A549 (cell line): Measurements from ENCODE around the gene GCAT. TPM values are rescaled to one million over a fixed set of nuclear protein-coding genes. Genes with fewer than 3 reads are reported as not detected.
"Not testable (repeated sequence)": the region's sequence is repeated elsewhere in the genome, so short reads cannot be mapped to it uniquely, and the experiment has no call there.

Experiments used
- ATAC-seq, 2 experiments: fragments of 200-7000 bp in 1 of 2; fragments of >200 bp in 1 of 2; cut with Nextera tagmentation in 1 of 2; cut with Tn5 transposase in 1 of 2; 3 replicates each; pipeline versions ENCODE4 v1.8.0 to v1.9.1; 2018 to 2020; ENCODE audit warnings: mild to moderate bottlenecking in 1 of 2, moderate library complexity in 1 of 2
- CTCF ChIA-PET: fragments of 300-600 bp; sonication (Branson Sonifier 250); formaldehyde crosslinking; extraction: SDS; loops from one replicate; lab custom pipeline; 2021; ENCODE audit warnings: antibody characterized with exemption, inconsistent platforms; lab: Yijun Ruan, JAX
- POLR2A ChIA-PET: fragments of 350-600 bp; formaldehyde crosslinking; extraction: SDS; loops from one replicate; lab custom pipeline; 2021; ENCODE audit warnings: antibody characterized with exemption, inconsistent platforms; lab: Yijun Ruan, JAX
- DNase-seq, 2 experiments: peaks; one replicate each; pipeline versions ENCODE4 v3.0.0 to v3.0.0-alpha.2; 2011 to 2016; ENCODE audit warnings: low read depth in 1 of 2, low spot score in 1 of 2
- FAIRE-seq: peaks from 2 replicates; lab custom pipeline; 2011; peaks lifted over from hg19 to GRCh38; lab: Jason Lieb, UNC
- H3K27ac ChIP-seq, 2 experiments: fragments of >200 bp; sonication (Bioruptor Twin); formaldehyde crosslinking; 3 replicates each; pipeline ENCODE4 v1.5.1; 2016 to 2017
- H3K4me1 ChIP-seq: fragments of >200 bp; sonication (Bioruptor Twin); formaldehyde crosslinking; 3 replicates; pipeline ENCODE4 v1.6.1; 2016
- H3K4me2 ChIP-seq: fragments of >200 bp; sonication (Bioruptor Twin); formaldehyde crosslinking; 3 replicates; pipeline ENCODE4 v1.6.1; 2016
- H3K4me3 ChIP-seq: fragments of >200 bp; sonication (Bioruptor Twin); formaldehyde crosslinking; 3 replicates; pipeline ENCODE4 v1.5.1; 2016
- H3K9me3 ChIP-seq: fragments of >200 bp; sonication (Bioruptor Twin); formaldehyde crosslinking; 3 replicates; pipeline ENCODE4 v1.6.1; 2016
- CBX8 ChIP-seq: fragments of 200-600 bp; sonication (generic); IDR thresholded peaks from 2 replicates; pipeline ENCODE4 v1.6.1; 2016
- CEBPB ChIP-seq, 2 experiments: fragments of >200 bp in 1 of 2; sonication (Bioruptor Twin) in 1 of 2; formaldehyde crosslinking in 1 of 2; IDR thresholded peaks; 2 replicates each; pipeline ENCODE4 v1.6.1; 2012 to 2016
- CHD2 ChIP-seq: fragments of 150-350 bp; IDR thresholded peaks from 2 replicates; pipeline ENCODE4 v1.6.1; 2014; ENCODE audit warnings: low read length; ENCODE audit not compliant: partially characterized antibody
- CHD4 ChIP-seq: fragments of 200-600 bp; sonication (generic); IDR thresholded peaks from 2 replicates; pipeline ENCODE4 v1.6.1; 2016; ENCODE audit warnings: antibody characterized with exemption, mild to moderate bottlenecking, borderline replicate concordance
- EHF ChIP-seq: fragments of 250-450 bp; sonication (Bioruptor Pico); IDR thresholded peaks from 2 replicates; pipeline ENCODE4 v1.5.0; 2020; ENCODE audit warnings: mild to moderate bottlenecking
- EHMT2 ChIP-seq: fragments of 200-600 bp; sonication (generic); IDR thresholded peaks from 2 replicates; pipeline ENCODE4 v1.6.1; 2016; ENCODE audit warnings: antibody characterized with exemption, low read depth, mild to moderate bottlenecking, moderate library complexity
- EP300 ChIP-seq, 2 experiments: fragments of >200 bp; sonication (Bioruptor Twin); formaldehyde crosslinking; IDR thresholded peaks; 2 replicates in 1 of 2; 3 replicates in 1 of 2; pipeline ENCODE4 v1.6.1; 2016 to 2017
- FOXS1 ChIP-seq: fragments of 250-450 bp; sonication (Bioruptor Pico); IDR thresholded peaks from 2 replicates; pipeline ENCODE4 v1.5.0; 2020; ENCODE audit warnings: mild to moderate bottlenecking, moderate library complexity
- HEYL ChIP-seq: fragments of 250-450 bp; sonication (Bioruptor Pico); IDR thresholded peaks from 2 replicates; pipeline ENCODE4 v1.8.0; 2021; ENCODE audit warnings: mild to moderate bottlenecking, moderate library complexity
- JUNB ChIP-seq: fragments of >200 bp; sonication (Bioruptor Twin); formaldehyde crosslinking; IDR thresholded peaks from 2 replicates; pipeline ENCODE4 v1.6.1; 2016
- MAZ ChIP-seq: fragments of 150-350 bp; IDR thresholded peaks from 2 replicates; pipeline ENCODE4 v1.6.1; 2014; ENCODE audit warnings: antibody characterized with exemption, low read depth, low read length, borderline replicate concordance
- MYC ChIP-seq: IDR thresholded peaks from 2 replicates; pipeline ENCODE4 v1.6.1; 2012; ENCODE audit warnings: mild to moderate bottlenecking, inconsistent platforms, low read length, improper control_type of control experiment, borderline replicate concordance
- RAD21 ChIP-seq, 2 experiments: fragments of >200 bp in 1 of 2; sonication (Bioruptor Twin) in 1 of 2; formaldehyde crosslinking in 1 of 2; IDR thresholded peaks in 1 of 2; conservative IDR thresholded peaks in 1 of 2; 2 replicates in 1 of 2; 3 replicates in 1 of 2; pipeline ENCODE4 v1.6.1; 2012 to 2018; ENCODE audit warnings: inconsistent platforms in 1 of 2
- RARB ChIP-seq: fragments of 250-450 bp; sonication (Bioruptor Pico); IDR thresholded peaks from 2 replicates; pipeline ENCODE4 v1.8.0; 2021; ENCODE audit warnings: mild to moderate bottlenecking, moderate library complexity
- RCOR1 ChIP-seq: fragments of 150-350 bp; IDR thresholded peaks from 2 replicates; pipeline ENCODE4 v1.6.1; 2014; ENCODE audit warnings: antibody characterized with exemption, low read length, low read depth
- SMC3 ChIP-seq: fragments of >200 bp; sonication (Bioruptor Twin); formaldehyde crosslinking; IDR thresholded peaks from 3 replicates; pipeline ENCODE4 v1.6.1; 2018; ENCODE audit warnings: inconsistent platforms
- SREBF2 ChIP-seq: fragments of 450-650 bp; IDR thresholded peaks from 2 replicates; pipeline ENCODE4 v1.6.1; 2014; ENCODE audit warnings: mild to moderate bottlenecking, moderate library complexity
- WGBS: methylation state at CpG from one replicate; pipeline ENCODE4 v1.1.6; 2017; ENCODE audit errors: missing lambda C conversion rate; 5-methylcytosine and 5-hydroxymethylcytosine counted together
- polyA plus RNA-seq, 4 experiments: library from polyadenylated mRNA; depleted of rRNA in 3 of 4; stranded (reverse); fragments of >200 nt; fragmentation: RNase III in 1 of 4; extraction: RNeasy Plus Mini Kit Qiagen cat#74134 plus additional on column Dnase treatment in 1 of 4; gene quantifications; 2 replicates in 3 of 4; 3 replicates in 1 of 4; pipeline ENCODE4 v1.2.3, GENCODE V29; 2011 to 2017
- TF ChIP-seq, protein P1 (sequence below): IDR thresholded peaks from 2 replicates; pipeline ENCODE4 v1.6.1; 2012
- TF ChIP-seq, protein P2 (sequence below): fragments of 150-350 bp; IDR thresholded peaks from 2 replicates; pipeline ENCODE4 v1.6.1; 2014; ENCODE audit warnings: low read depth, mild to moderate bottlenecking, low read length
- TF ChIP-seq, protein P3 (sequence below): IDR thresholded peaks from 2 replicates; pipeline ENCODE4 v1.6.1; 2012
- TF ChIP-seq, protein P4 (sequence below): fragments of >200 bp; sonication (Bioruptor Twin); formaldehyde crosslinking; IDR thresholded peaks from 2 replicates; pipeline ENCODE4 v1.6.1; 2016
- TF ChIP-seq, protein P5 (sequence below): IDR thresholded peaks from 2 replicates; pipeline ENCODE4 v1.6.1; 2012; ENCODE audit warnings: low read depth, borderline replicate concordance
- TF ChIP-seq, protein P6 (sequence below): fragments of 250-450 bp; sonication (Bioruptor Pico); IDR thresholded peaks from 2 replicates; pipeline ENCODE4 v1.5.0; 2020; ENCODE audit warnings: low read depth, mild to moderate bottlenecking, moderate library complexity

Gene GCAT
- polyA plus RNA-seq, 2 of the 4 experiments (the other 2 are of a cell fraction) = 1.2 to 2.1 TPM

DNA sequence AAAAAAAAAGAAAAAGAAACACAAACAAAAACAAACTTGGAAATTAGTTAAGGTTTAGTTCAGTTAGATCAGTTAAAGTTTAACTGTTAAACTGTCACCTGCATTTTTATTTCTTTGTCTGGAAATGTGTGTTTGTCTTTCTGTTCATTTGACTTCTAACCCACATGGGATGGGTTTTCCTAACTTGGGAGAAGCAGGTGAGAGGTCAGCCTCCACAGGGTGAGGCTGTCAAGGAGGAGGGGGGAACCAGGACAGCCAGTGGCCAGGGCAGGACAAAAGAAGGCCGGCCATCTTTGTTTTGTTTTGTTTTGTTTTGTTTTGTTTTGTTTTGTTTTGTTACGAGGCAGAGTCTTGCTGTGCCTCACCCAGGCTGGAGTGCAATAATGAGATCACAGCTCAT lies 13.4 kb upstream of the GCAT start:
- FAIRE-seq (no peak), DNase-seq (no peak), ATAC-seq (no peak)
- H3K9me3 ChIP-seq = no peaks in the 10 kb centered on the region
- no peaks in the 10 kb centered on the region for H3K4me1 ChIP-seq
- H3K27ac ChIP-seq = no peak overlapping the region
- TF ChIP-seq, protein P1, sequence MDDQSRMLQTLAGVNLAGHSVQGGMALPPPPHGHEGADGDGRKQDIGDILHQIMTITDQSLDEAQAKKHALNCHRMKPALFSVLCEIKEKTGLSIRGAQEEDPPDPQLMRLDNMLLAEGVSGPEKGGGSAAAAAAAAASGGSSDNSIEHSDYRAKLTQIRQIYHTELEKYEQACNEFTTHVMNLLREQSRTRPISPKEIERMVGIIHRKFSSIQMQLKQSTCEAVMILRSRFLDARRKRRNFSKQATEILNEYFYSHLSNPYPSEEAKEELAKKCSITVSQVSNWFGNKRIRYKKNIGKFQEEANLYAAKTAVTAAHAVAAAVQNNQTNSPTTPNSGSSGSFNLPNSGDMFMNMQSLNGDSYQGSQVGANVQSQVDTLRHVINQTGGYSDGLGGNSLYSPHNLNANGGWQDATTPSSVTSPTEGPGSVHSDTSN = no peak
- TF ChIP-seq MYC = no peak
- no peak for TF ChIP-seq RARB
- TF ChIP-seq EHF (CRISPR knock-in tag) = no peak
- no peak for TF ChIP-seq SMC3
- TF ChIP-seq RCOR1 = no peak
- TF ChIP-seq EHMT2 = no peak
- TF ChIP-seq FOXS1 (CRISPR knock-in tag) = no peak
- H3K4me2 ChIP-seq = no peak overlapping the region
- WGBS = 59% methylated on average over 2 of the region's 2 CpGs
- H3K4me3 ChIP-seq = no peak overlapping the region
- ChIA-PET CTCF (interaction anchor here (1.5 to 8.9 kb wide), 4 partner anchors 10 to 187 kb away, joined by 3 to 102 read pairs (median 6); partner anchors contain the start of gene GGA1), POLR2A (no interaction called here)

DNA sequence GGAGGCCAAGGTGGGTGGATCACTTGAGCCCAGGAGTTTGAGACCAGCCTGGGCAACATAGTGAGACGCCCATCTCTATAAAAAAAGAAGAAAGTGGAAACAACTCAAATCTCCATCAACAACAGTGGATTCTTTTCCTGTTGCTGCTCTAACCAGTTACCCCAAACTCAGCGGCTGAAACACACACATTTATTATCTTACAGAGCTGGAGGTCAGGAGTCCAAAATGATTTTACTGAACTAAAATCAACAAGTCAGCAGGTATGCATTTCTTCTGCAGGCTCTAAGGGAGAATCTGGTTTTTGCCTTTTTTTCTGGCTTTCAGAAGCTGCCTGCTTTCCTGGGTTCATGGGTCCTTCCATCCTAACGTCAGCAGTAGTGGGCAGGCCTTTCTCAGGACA lies 11.7 kb upstream of the GCAT start:
- Histone ChIP-seq H3K4me3 (no peak overlapping the region), H3K4me2 (no peak overlapping the region), H3K9me3 (no peaks in the 10 kb centered on the region), H3K27ac (no peak overlapping the region), H3K4me1 (no peaks in the 10 kb centered on the region)
- DNase-seq (no peak), FAIRE-seq (no peak), ATAC-seq (no peak)
- TF ChIP-seq, protein P2, sequence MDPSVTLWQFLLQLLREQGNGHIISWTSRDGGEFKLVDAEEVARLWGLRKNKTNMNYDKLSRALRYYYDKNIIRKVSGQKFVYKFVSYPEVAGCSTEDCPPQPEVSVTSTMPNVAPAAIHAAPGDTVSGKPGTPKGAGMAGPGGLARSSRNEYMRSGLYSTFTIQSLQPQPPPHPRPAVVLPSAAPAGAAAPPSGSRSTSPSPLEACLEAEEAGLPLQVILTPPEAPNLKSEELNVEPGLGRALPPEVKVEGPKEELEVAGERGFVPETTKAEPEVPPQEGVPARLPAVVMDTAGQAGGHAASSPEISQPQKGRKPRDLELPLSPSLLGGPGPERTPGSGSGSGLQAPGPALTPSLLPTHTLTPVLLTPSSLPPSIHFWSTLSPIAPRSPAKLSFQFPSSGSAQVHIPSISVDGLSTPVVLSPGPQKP = no peak
- no peak for TF ChIP-seq CBX8
- TF ChIP-seq, protein P3, sequence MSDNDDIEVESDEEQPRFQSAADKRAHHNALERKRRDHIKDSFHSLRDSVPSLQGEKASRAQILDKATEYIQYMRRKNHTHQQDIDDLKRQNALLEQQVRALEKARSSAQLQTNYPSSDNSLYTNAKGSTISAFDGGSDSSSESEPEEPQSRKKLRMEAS = no peak
- no peak for TF ChIP-seq RAD21 (conservative IDR thresholded peaks at IDR 0.05 in 1 of 2, IDR thresholded peaks at IDR 0.05 in 1 of 2)
- TF ChIP-seq, protein P4, sequence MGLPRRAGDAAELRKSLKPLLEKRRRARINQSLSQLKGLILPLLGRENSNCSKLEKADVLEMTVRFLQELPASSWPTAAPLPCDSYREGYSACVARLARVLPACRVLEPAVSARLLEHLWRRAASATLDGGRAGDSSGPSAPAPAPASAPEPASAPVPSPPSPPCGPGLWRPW = no peak
- no peak for TF ChIP-seq MAZ
- no peak for TF ChIP-seq EHMT2
- TF ChIP-seq CHD2 = no peak
- no peak for TF ChIP-seq JUNB
- TF ChIP-seq RARB = no peak
- TF ChIP-seq CEBPB (IDR thresholded peaks at IDR 0.05) = no peak
- no peak for TF ChIP-seq CHD4
- no peak for TF ChIP-seq HEYL
- TF ChIP-seq SREBF2 = no peak
- no peak for TF ChIP-seq EP300 (IDR thresholded peaks at IDR 0.05)
- TF ChIP-seq, protein P1 = no peak
- TF ChIP-seq, protein P5, sequence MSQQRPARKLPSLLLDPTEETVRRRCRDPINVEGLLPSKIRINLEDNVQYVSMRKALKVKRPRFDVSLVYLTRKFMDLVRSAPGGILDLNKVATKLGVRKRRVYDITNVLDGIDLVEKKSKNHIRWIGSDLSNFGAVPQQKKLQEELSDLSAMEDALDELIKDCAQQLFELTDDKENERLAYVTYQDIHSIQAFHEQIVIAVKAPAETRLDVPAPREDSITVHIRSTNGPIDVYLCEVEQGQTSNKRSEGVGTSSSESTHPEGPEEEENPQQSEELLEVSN = no peak
- TF ChIP-seq, protein P6, sequence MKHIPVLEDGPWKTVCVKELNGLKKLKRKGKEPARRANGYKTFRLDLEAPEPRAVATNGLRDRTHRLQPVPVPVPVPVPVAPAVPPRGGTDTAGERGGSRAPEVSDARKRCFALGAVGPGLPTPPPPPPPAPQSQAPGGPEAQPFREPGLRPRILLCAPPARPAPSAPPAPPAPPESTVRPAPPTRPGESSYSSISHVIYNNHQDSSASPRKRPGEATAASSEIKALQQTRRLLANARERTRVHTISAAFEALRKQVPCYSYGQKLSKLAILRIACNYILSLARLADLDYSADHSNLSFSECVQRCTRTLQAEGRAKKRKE (CRISPR knock-in tag) = no peak
- WGBS = 62% methylated on average over 3 of the region's 3 CpGs
- ChIA-PET CTCF (interaction anchor here (1.0 to 8.9 kb wide), 3 partner anchors 21 to 188 kb away, joined by 4 to 102 read pairs (median 7); partner anchors contain the start of gene GGA1), POLR2A (no interaction called here)

DNA sequence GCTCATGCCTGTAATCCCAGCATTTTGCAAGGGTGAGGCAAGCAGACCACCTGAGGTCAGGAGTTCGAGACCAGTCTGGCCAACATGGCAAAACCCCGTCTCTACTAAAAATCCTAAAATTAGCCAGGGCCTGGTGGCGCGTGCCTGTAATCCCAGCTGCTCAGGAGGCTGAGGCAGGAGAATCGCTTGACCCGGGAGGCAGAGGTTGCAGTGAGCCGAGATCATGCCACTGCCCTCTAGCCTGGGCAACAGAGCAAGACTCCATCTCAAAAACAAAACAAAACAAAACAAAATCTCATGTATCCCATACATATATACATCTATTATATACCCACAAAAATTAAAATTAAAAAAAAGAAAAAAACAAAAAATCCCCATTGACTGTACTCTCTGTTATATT lies 10.5 kb upstream of the GCAT start:
- FAIRE-seq, POLR2A ChIA-PET, CTCF ChIA-PET: not testable (repeated sequence)

More for the DNA sequence above, 10.5 kb upstream of the GCAT start:
- not testable (repeated sequence) for ATAC-seq, H3K27ac ChIP-seq, H3K4me2 ChIP-seq, DNase-seq, H3K4me3 ChIP-seq, H3K4me1 ChIP-seq, H3K9me3 ChIP-seq
- 89% methylated on average over 7 of the region's 7 CpGs for WGBS
